Measurements from ENCODE around the gene GGN.
A peak's percentile ranks its signal among the peaks of the same experiment; 100 is the strongest.
"Not testable (repeated sequence)": the region's sequence is repeated elsewhere in the genome, so short reads cannot be mapped to it uniquely, and the experiment has no call there.

The GGN gene

GRCh38 chr19:38362076-38362945, 25.5 kb downstream of the GGN start:
- DNase-seq = peak; percentile 85 to 93 (median 90)

GRCh38 chr19:38361633-38362075, 26.2 kb downstream of the GGN start:
- peak; percentile 75 to 91 (median 86) for DNase-seq

GRCh38 chr19:38360839-38361631, 26.8 kb downstream of the GGN start:
- DNase-seq = no peak

- DNase-seq = no peak
Observed at GRCh38 chr19:38360351-38360750, 27.5 kb downstream of the GGN start.

GRCh38 chr19:38359242-38360021, 28.4 kb downstream of the GGN start:
- DNase-seq = no peak

- DNase-seq = no peak
Observed at GRCh38 chr19:38358071-38358470, 29.8 kb downstream of the GGN start.

- DNase-seq = no peak
Observed at GRCh38 chr19:38355728-38356725, 31.8 kb downstream of the GGN start.

DNA sequence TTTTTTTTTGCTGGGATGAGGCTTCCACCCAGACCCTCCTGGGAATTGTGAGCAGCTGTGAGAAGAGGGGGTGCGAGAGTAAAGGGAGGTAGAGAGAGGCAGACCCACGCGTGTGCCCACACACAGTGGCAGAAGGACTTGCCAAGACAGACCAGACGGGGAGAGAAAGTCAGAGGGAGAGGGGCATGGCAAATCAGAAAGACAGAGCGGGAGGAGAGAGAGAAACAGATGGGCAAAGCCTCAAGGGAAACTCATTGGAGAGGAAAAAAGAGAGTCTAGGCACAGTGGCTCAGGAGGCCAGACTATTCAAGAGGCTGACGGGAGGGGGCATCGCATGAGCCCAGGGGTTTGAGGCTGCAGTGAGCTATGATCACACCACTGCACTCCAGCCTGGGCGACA, 35.2 kb downstream of the GGN start:
- DNase-seq = no peak

DNA sequence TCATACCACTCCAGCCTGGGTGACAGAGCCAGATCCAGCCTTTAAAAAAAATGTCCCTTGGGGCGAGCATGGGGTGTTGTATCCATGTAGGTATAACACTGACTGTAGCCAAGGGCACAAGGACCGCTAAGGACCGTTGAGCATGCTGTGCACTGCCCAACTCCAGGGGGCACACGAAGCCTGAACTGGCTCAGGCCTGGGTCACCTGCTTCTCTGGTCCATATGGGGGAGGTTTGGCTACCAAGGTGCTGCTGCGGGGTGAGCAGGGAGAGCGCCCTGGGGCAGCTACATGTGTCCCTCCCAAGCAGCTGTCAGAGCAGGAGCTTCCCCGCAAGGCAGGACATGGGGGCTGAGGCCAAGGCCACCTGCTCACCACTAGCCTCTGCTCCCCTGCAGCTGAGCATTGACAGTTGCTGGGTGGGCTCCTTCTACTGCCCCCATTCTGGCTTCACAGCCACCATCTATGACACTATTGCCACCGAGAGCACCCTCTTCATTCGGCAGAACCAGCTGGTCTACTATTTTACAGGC, 35.9 kb downstream of the GGN start:
- DNase-seq = no peak

DNA sequence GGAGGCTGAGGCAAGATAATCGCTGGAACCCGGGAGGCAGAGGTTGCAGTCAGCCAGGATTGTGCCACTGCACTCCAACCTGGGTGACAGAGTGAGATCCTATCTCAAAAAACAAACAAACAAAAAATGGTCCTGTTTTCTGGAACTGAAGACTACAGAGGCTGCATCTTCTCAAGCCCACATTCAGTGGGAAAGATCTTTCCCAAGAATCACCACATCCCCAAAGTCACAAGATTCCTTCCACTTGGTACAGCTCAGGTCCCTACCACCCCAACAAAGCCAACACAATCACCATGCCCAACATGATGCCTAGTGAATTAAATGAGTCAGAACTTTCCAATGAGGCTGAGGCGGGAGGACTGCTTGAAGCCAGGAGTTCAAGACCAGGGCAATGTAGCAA, 37.0 kb downstream of the GGN start:
- DNase-seq = no peak

- DNase-seq = no peak
Observed at GRCh38 chr19:38346837-38347236, 41.0 kb downstream of the GGN start.

DNA sequence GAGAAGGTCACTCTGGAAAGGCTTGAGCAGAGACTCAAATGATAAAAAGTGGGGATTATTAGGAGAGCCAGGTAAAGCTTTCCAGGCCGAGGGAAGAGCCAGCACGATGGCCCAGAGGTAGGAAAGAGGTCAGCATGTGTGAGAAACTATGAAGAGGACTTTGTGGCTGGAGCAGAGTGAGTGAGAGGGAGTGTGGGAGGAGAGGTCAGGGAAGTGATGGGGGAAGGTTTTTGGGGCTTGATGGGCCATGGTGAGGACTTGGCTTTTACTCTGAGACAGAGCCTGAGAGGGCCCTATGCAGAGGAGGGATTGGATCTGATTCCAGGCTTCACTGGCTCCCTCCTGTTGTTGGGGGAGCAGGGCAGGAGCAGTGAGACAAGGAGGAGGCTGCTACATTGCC, 46.9 kb downstream of the GGN start:
- DNase-seq = no peak

DNA sequence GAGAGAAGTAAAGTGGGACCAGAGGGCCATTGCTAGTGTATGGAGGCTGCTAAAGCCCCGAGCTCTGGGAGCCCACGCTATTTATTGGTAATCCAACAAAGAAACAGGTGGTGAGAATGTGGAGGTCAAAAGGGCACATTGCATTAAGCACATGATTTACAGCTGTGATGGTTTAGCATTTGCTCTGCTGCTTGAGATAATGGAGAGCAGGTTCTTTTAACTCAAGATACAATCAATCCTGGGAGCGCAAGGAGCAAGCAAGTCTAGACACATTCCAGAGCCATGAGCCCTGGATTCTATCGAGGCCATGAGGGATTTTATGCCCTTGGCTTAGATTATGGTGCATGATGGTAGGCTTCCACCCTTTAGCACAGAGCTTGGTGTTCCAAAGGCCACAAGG, 48.8 kb downstream of the GGN start:
- not testable (repeated sequence) for DNase-seq

- DNase-seq = no peak
Observed at GRCh38 chr19:38337360-38337653, 50.5 kb downstream of the GGN start.

GRCh38 chr19:38336638-38337359, 51.0 kb downstream of the GGN start:
- peak; percentile 98 to 100 (median 98) for DNase-seq

- DNase-seq = peak; percentile 96 to 99 (median 98)
Observed at GRCh38 chr19:38335949-38336637, 51.7 kb downstream of the GGN start.

Data from suppressor macrophage (primary cell).